NCI-H510A treated with DMSO at 0.1 percent for 48 hours (cell line): ENCODE results near the gene EHD3.

Experiments used
- DNase-seq: peaks from one replicate; lab custom pipeline; 2025; lab: John Stamatoyannopoulos, UW

EHD3 gene

GRCh38 chr2:31294196-31294595 lies 60.2 kb downstream of the EHD3 start:
- no peak for DNase-seq

- no peak for DNase-seq
These were observed 62.8 kb downstream of the EHD3 start for GRCh38 chr2:31296641-31297287.

DNA sequence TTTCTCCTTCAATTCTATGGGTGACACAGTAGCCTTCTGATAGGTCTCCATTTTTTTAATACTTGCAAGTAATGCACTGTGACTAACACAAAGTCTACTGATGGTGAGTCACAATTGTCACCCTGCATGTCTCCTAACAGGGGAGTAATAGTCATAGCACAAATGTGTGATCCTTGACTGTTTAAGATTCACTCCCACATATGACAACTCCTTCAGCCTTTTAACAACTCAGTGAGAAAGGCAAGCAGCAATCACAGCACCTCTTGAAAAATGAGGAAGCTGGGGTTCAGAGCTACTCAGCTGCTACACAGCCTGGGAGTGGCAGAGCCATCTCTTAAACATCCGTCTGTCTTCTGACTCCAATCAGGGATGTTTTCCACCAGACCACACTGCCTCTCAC lies 63.8 kb downstream of the EHD3 start:
- DNase-seq, result no peak

DNA sequence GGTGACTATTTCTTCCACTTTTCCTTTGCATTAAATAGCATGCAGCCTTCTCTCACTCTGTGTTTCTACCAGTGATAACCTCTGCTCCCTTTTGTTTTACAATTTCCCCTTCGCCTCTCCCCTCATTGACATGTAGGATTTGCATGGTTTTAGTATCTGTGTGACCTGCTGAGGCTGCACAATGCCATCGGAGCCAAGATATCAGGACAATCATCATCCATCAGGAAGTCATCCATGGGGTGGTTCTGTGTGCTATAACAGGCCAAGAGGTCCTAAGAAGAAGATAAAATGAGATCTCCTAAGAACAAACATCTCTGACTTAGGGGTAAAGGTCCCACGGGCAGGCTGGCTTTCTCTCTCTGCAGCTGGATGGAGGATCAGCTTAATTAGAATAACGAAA lies 65.6 kb downstream of the EHD3 start:
- DNase-seq, result no peak

GRCh38 chr2:31300309-31300708 lies 66.4 kb downstream of the EHD3 start:
- no peak for DNase-seq

DNA sequence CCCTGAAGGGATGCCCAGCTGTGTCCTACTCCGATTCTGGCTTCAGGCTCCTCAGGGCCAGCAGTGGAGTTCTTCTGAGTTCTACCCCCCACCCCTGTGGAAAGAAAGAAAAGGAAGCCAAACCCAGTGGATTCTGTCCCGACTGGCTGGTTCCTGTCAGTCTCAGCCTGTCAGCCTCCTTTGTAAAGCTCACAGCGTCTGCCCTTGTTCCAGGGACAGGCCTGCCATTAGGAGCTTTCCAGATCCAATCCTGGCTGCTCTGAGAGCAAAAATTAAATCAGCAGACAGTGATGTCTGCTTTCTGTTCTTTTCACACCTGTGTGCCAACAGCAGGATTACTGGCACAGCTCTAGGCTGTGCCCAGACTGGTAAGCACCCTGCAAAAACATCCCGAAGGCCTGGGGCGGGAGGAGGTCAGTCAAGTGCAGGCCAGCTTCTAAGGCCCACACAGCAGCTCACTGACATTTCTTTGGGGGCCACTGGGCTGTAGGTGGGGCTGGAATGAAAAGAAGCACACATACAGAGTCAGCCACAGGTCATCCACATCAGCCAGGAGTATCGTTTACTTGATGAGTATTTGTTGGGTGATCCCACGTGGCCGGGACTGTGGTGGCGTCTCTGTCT lies 69.1 kb downstream of the EHD3 start:
- DNase-seq, result no peak

DNA sequence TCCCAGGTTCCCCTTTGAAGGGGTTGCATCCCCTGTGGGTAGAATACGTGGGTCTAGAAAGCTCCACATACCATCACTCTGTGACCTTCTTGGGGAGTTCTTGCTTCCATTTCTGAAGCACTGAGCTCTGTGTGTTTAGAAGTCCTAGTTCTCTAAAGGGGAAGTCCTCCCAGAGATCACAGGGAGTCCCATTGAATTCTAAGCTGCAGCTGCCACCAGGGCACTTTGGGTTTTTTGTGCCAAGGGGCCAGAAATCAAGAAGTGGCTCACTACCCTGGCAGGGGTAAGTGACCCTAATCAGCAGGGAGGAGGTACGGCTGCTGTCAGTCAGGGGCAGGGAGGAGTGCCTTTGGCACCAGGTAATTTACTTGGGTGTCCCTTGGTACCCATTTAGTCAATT lies 70.9 kb downstream of the EHD3 start:
- no peak for DNase-seq

DNA sequence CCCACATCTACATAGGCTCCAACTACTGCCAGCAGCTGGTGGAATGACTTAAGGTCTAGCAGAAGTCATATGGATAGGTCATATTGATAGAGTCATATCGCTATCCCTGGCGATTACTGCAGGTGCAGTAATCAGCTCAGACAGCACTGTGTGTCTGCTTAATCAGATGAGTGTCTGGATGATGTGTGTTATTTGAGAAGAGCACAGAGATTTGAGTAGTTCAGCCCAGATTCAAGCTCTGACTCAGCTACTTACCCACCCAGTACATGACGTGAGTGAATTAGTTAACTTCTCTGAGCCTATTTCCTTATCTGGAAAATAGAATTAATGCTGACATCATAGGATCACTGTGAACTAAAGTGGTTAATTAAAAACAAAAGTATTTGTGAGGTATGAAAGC lies 78.9 kb downstream of the EHD3 start:
- no peak for DNase-seq

- DNase-seq, result no peak
These were observed 80.8 kb downstream of the EHD3 start for GRCh38 chr2:31314761-31315160.

- no peak for DNase-seq
These were observed 83.4 kb downstream of the EHD3 start for GRCh38 chr2:31317396-31317795.

DNA sequence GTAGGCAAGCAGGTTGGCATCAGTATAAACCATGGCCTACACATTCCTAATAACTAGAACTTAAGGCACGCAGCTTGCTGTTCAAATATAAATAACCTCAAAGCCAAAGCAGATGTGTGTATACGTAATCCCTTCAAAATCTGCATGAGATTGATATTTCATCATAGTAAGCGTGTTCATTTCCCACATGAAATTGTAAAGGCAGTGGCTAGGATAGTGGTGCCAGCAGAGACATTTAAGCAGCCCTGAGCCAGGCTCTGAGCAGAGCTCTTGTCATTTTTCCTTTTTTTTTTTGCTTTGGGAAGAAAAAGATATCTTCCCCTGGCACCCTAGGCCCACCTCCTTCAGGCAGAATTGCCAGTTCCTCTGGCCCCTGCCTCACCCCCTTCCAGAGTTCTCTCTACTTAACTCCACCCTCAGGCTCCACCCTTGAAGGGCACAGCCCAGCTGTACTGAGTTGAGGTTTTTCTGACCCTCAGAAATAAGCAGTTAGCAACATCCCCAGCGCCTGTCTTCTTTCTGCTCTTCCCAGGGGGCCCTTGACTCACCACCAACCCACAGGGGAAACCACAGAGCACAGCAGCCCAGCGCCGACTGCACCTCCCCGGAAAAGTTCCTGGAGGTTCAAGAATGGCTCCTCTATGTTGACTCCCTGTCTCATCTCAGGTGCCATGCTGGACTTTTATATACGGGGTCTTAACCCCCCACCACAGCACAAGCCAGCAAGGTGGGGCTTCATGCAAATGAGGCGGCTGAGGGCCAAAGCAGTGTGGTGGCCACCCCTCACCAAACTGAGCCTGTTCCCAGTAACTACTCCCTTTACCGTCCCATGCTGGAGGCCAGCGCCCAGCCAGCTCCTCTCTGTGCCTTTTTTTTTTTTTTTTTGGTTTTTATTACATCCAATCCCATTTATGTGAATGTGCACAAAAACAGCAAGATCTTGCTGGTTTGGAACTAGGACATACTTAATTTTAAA lies 84.7 kb downstream of the EHD3 start:
- no peak for DNase-seq
